H9 (cell line): Measurements from ENCODE around the gene POU2F1. TPM values are rescaled to one million over a fixed set of nuclear protein-coding genes. Genes with fewer than 3 reads are reported as not detected.

ENCODE experiments used
- DNase-seq: peaks from one replicate; pipeline ENCODE4 v3.0.0-alpha.2; 2017
- H2AFZ ChIP-seq: one replicate; pipeline ENCODE4 v1.6.1; 2013; ENCODE audit warnings: mild to moderate bottlenecking, low read length, control low read depth, moderate library complexity
- H2AK5ac ChIP-seq: 2 replicates; pipeline ENCODE4 v1.6.1; 2013; ENCODE audit warnings: low read length, control low read depth, mixed read lengths; ENCODE audit not compliant: insufficient read length
- H2BK120ac ChIP-seq: one replicate; pipeline ENCODE4 v1.6.1; 2013; ENCODE audit warnings: low read depth, mild to moderate bottlenecking, low read length, control low read depth, inconsistent platforms; ENCODE audit not compliant: poor library complexity, severe bottlenecking
- H2BK12ac ChIP-seq: 2 replicates; pipeline ENCODE4 v1.6.1; 2013; ENCODE audit warnings: low read length, control low read depth, mixed read lengths, low read depth; ENCODE audit not compliant: insufficient read length
- H2BK15ac ChIP-seq: 2 replicates; pipeline ENCODE4 v1.6.1; 2013; ENCODE audit warnings: low read depth, low read length, control low read depth
- H2BK20ac ChIP-seq: one replicate; pipeline ENCODE4 v1.6.1; 2013; ENCODE audit warnings: low read depth, mild to moderate bottlenecking, low read length, control low read depth, inconsistent platforms; ENCODE audit not compliant: poor library complexity, severe bottlenecking
- H2BK5ac ChIP-seq: 2 replicates; pipeline ENCODE4 v1.6.1; 2013; ENCODE audit warnings: low read length, control low read depth, mixed read lengths; ENCODE audit not compliant: insufficient read length
- H3K14ac ChIP-seq: 2 replicates; pipeline ENCODE4 v1.6.1; 2013; ENCODE audit warnings: low read length, control low read depth; ENCODE audit not compliant: insufficient read depth
- H3K18ac ChIP-seq: 2 replicates; pipeline ENCODE4 v1.6.1; 2013; ENCODE audit warnings: low read depth, mild to moderate bottlenecking, mixed read lengths, low read length, control low read depth; ENCODE audit not compliant: insufficient read length
- H3K23ac ChIP-seq: 2 replicates; pipeline ENCODE4 v1.6.1; 2013; ENCODE audit warnings: low read length, control low read depth, mixed read lengths, low read depth; ENCODE audit not compliant: insufficient read length
- H3K23me2 ChIP-seq: 2 replicates; pipeline ENCODE4 v1.6.1; 2013; ENCODE audit warnings: low read depth, mild to moderate bottlenecking, mixed read lengths, low read length, control low read depth; ENCODE audit not compliant: insufficient read length, poor library complexity, severe bottlenecking
- H3K27ac ChIP-seq: 2 replicates; pipeline ENCODE4 v1.5.1; 2013; ENCODE audit warnings: low read length, control low read depth, mixed read lengths, low read depth; ENCODE audit not compliant: insufficient read length
- H3K27me3 ChIP-seq: 2 replicates; pipeline ENCODE4 v1.6.1; 2013; ENCODE audit warnings: low read length, control low read depth, inconsistent platforms; ENCODE audit not compliant: insufficient read depth
- H3K4ac ChIP-seq: 2 replicates; pipeline ENCODE4 v1.6.1; 2013; ENCODE audit warnings: low read depth, mild to moderate bottlenecking, control low read depth, inconsistent platforms, low read length, moderate library complexity
- H3K4me1 ChIP-seq: 2 replicates; pipeline ENCODE4 v1.6.1; 2013; ENCODE audit warnings: low read length, control low read depth, inconsistent platforms; ENCODE audit not compliant: insufficient read depth
- H3K4me2 ChIP-seq: 2 replicates; pipeline ENCODE4 v1.6.1; 2013; ENCODE audit warnings: low read length, control low read depth, mixed read lengths; ENCODE audit not compliant: insufficient read length, insufficient read depth
- H3K56ac ChIP-seq: 2 replicates; pipeline ENCODE4 v1.6.1; 2013; ENCODE audit warnings: low read depth, mild to moderate bottlenecking, mixed read lengths, low read length, control low read depth; ENCODE audit not compliant: insufficient read length
- H3K79me1 ChIP-seq: 2 replicates; pipeline ENCODE4 v1.6.1; 2013; ENCODE audit warnings: low read depth, mild to moderate bottlenecking, moderate library complexity, low read length, control low read depth, inconsistent platforms; ENCODE audit not compliant: insufficient read depth, poor library complexity, severe bottlenecking
- H3K79me2 ChIP-seq: 2 replicates; pipeline ENCODE4 v1.6.1; 2013; ENCODE audit warnings: low read length, control low read depth, inconsistent platforms; ENCODE audit not compliant: insufficient read depth
- H3K9ac ChIP-seq: 2 replicates; pipeline ENCODE4 v1.6.1; 2013; ENCODE audit warnings: low read length, control low read depth, mixed read lengths; ENCODE audit not compliant: insufficient read length; ENCODE audit errors: extremely low read depth
- H3K9me3 ChIP-seq: one replicate; pipeline ENCODE4 v1.6.1; 2013; ENCODE audit warnings: low read depth, low read length, inconsistent platforms; ENCODE audit not compliant: control insufficient read depth
- H3T11ph ChIP-seq: one replicate; pipeline ENCODE4 v1.6.1; 2013; ENCODE audit warnings: mild to moderate bottlenecking, low read length, control low read depth, inconsistent platforms
- H4K20me1 ChIP-seq: one replicate; pipeline ENCODE4 v1.6.1; 2013; ENCODE audit not compliant: control insufficient read depth, insufficient read length, insufficient read depth
- H4K5ac ChIP-seq: 2 replicates; pipeline ENCODE4 v1.6.1; 2013; ENCODE audit warnings: low read depth, mild to moderate bottlenecking, mixed read lengths, low read length, control low read depth; ENCODE audit not compliant: insufficient read length
- H4K8ac ChIP-seq: replicated peaks from 2 replicates; pipeline ENCODE4 v1.6.1; 2013; ENCODE audit warnings: low read length, control low read depth, mixed read lengths, low read depth; ENCODE audit not compliant: insufficient read length
- H4K91ac ChIP-seq: 2 replicates; pipeline ENCODE4 v1.6.1; 2013; ENCODE audit warnings: low read depth, mild to moderate bottlenecking, moderate library complexity, mixed read lengths, low read length, control low read depth; ENCODE audit not compliant: insufficient read length
- H3K27ac Mint-ChIP-seq, 3 experiments: 2 replicates in 2 of 3; 3 replicates in 1 of 3; pipeline ENCODE4 v1.8.0; 2020 to 2021; ENCODE audit warnings: mixed read lengths in 3 of 3, mild to moderate bottlenecking in 1 of 3, moderate library complexity in 1 of 3
- H3K27me3 Mint-ChIP-seq: 2 replicates; pipeline ENCODE4 v1.8.0; 2021; ENCODE audit warnings: low read depth, mild to moderate bottlenecking, moderate library complexity, mixed read lengths
- H3K36me3 Mint-ChIP-seq, 3 experiments: 2 replicates in 2 of 3; 3 replicates in 1 of 3; pipeline ENCODE4 v1.8.0; 2020 to 2021; ENCODE audit warnings: low read depth in 3 of 3, mixed read lengths in 3 of 3; ENCODE audit not compliant: insufficient read depth in 1 of 3
- H3K4me1 Mint-ChIP-seq, 2 experiments: 2 replicates each; pipeline ENCODE4 v1.8.0; 2020; ENCODE audit warnings: mixed read lengths in 2 of 2
- H3K4me3 Mint-ChIP-seq, 2 experiments: 2 replicates in 1 of 2; 3 replicates in 1 of 2; pipeline ENCODE4 v1.8.0; 2020 to 2021; ENCODE audit warnings: mild to moderate bottlenecking in 2 of 2, mixed read lengths in 2 of 2, moderate library complexity in 1 of 2
- H3K9me3 Mint-ChIP-seq, 2 experiments: 2 replicates in 1 of 2; 3 replicates in 1 of 2; pipeline ENCODE4 v1.8.0; 2020; ENCODE audit warnings: mild to moderate bottlenecking in 2 of 2, mixed read lengths in 2 of 2, moderate library complexity in 1 of 2
- WGBS: extraction: QIAGEN DNeasy Blood & Tissue Kit; methylation state at CpG from one replicate; pipeline ENCODE4 v1.1.7; 2013; ENCODE audit warnings: missing lambda C conversion rate, low lambda C conversion rate, mixed read lengths; ENCODE audit not compliant: insufficient read length; ENCODE audit errors: extremely low coverage; 5-methylcytosine and 5-hydroxymethylcytosine counted together
- total RNA-seq: library from RNA; stranded (reverse); gene quantifications from 2 replicates; pipeline ENCODE4 v1.2.1, GENCODE V29; 2021
- TF ChIP-seq, protein P1 (sequence below): fragments of 200-600 bp; sonication (generic); conservative IDR thresholded peaks from 3 replicates; pipeline ENCODE4 v1.8.0; 2021; ENCODE audit warnings: antibody characterized with exemption, mild to moderate bottlenecking

The POU2F1 gene
- total RNA-seq, 1 experiment from 2014 or later, result 62.5 TPM

DNA sequence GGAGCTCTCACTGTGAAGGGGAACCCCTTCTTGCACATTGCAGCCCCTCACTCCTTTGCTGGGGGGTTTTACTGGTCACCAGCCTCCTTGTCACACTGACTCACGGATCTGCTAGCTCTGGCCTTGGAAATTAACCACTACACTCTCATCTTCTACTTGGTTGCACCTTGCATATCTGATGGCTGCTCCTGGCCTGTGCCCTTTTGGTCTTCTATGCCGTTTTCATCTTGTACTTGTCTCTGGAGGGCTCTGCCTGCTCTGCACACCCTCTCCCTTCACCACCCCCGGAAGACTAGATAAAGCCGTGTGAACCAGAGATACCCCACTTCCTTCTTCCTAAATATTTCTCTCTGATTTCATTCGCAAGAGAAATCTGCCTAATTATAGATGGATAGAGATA is 253.1 kb downstream of the POU2F1 start:
- H2BK120ac ChIP-seq, result no peak overlapping the region
- H4K20me1 ChIP-seq, result no peaks in the 10 kb centered on the region
- WGBS, result no CpG with 5 or more reads among the region's 5 CpGs
- TF ChIP-seq, protein P1, sequence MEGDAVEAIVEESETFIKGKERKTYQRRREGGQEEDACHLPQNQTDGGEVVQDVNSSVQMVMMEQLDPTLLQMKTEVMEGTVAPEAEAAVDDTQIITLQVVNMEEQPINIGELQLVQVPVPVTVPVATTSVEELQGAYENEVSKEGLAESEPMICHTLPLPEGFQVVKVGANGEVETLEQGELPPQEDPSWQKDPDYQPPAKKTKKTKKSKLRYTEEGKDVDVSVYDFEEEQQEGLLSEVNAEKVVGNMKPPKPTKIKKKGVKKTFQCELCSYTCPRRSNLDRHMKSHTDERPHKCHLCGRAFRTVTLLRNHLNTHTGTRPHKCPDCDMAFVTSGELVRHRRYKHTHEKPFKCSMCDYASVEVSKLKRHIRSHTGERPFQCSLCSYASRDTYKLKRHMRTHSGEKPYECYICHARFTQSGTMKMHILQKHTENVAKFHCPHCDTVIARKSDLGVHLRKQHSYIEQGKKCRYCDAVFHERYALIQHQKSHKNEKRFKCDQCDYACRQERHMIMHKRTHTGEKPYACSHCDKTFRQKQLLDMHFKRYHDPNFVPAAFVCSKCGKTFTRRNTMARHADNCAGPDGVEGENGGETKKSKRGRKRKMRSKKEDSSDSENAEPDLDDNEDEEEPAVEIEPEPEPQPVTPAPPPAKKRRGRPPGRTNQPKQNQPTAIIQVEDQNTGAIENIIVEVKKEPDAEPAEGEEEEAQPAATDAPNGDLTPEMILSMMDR, result no peak
- H3K56ac ChIP-seq, result no peak overlapping the region
- H3K79me1 ChIP-seq, result no peaks in the 10 kb centered on the region
- H3K4me3 Mint-ChIP-seq, result no peak overlapping the region
- H2BK15ac ChIP-seq, result no peak overlapping the region
- no peak overlapping the region for H2AFZ ChIP-seq
- no peaks in the 10 kb centered on the region for H3K36me3 Mint-ChIP-seq
- H3K14ac ChIP-seq, result no peak overlapping the region
- H3K27me3 ChIP-seq, result no peaks in the 10 kb centered on the region
- no peaks in the 10 kb centered on the region for H3K27me3 Mint-ChIP-seq
- no peak overlapping the region for H3K18ac ChIP-seq
- H3K4me2 ChIP-seq, result no peak overlapping the region
- H4K8ac ChIP-seq, result no peak overlapping the region
- no peak overlapping the region for H3K23ac ChIP-seq
- no peak overlapping the region for H4K5ac ChIP-seq
- H2BK12ac ChIP-seq, result no peak overlapping the region
- peaks cover 20 to 21% of the 10 kb centered on the region in 2 experiments for H3K4me1 Mint-ChIP-seq
- no peak overlapping the region for H3T11ph ChIP-seq
- no peaks in the 10 kb centered on the region for H3K23me2 ChIP-seq
- no peak overlapping the region for H2BK5ac ChIP-seq
- H3K27ac ChIP-seq, result no peak overlapping the region
- H2AK5ac ChIP-seq, result no peak overlapping the region
- H4K91ac ChIP-seq, result no peak overlapping the region
- H2BK20ac ChIP-seq, result no peak overlapping the region
- H3K4me1 ChIP-seq, result no peaks in the 10 kb centered on the region
- DNase-seq, result no peak
- H3K4ac ChIP-seq, result no peak overlapping the region
- no peaks in the 10 kb centered on the region for H3K9me3 ChIP-seq
- no peak overlapping the region for H3K9ac ChIP-seq
- no peaks in the 10 kb centered on the region for H3K79me2 ChIP-seq
- no peaks in the 10 kb centered on the region for H3K9me3 Mint-ChIP-seq
- H3K27ac Mint-ChIP-seq, result no peak overlapping the region
